Neural crest cell (in vitro differentiated cells): ENCODE measurements around the gene BRCA2. TPM values are rescaled to one million over a fixed set of nuclear protein-coding genes. Genes with fewer than 3 reads are reported as not detected.
A peak's percentile ranks its signal among the peaks of the same experiment; 100 is the strongest.

Source experiments
- DNase-seq: peaks from one replicate; pipeline ENCODE4 v3.0.0; 2021; ENCODE audit warnings: low read depth, mixed read lengths, low spot score
- H3K27ac Mint-ChIP-seq: one replicate; pipeline ENCODE4 v1.8.0; 2021; ENCODE audit warnings: mild to moderate bottlenecking, mixed read lengths; ENCODE audit not compliant: unreplicated experiment
- H3K27me3 Mint-ChIP-seq: 2 replicates; pipeline ENCODE4 v1.8.0; 2021; ENCODE audit warnings: low read depth, mild to moderate bottlenecking, mixed read lengths
- H3K36me3 Mint-ChIP-seq: 2 replicates; pipeline ENCODE4 v1.8.0; 2021; ENCODE audit warnings: low read depth, mild to moderate bottlenecking, mixed read lengths
- H3K4me1 Mint-ChIP-seq: 2 replicates; pipeline ENCODE4 v1.8.0; 2021; ENCODE audit warnings: mixed read lengths
- H3K4me3 Mint-ChIP-seq: one replicate; pipeline ENCODE4 v1.8.0; 2021; ENCODE audit warnings: mild to moderate bottlenecking, mixed read lengths
- H3K9me3 Mint-ChIP-seq: 2 replicates; pipeline ENCODE4 v1.8.0; 2021; ENCODE audit warnings: mixed read lengths
- total RNA-seq: library from RNA; stranded (reverse); gene quantifications from 2 replicates; pipeline ENCODE4 v1.2.1, GENCODE V29; 2021
- TF ChIP-seq, protein P1 (sequence below): fragments of 200-600 bp; sonication (generic); conservative IDR thresholded peaks from 2 replicates; pipeline ENCODE4 v1.5.0; 2021; ENCODE audit warnings: antibody characterized with exemption, mild to moderate bottlenecking

BRCA2 gene
- total RNA-seq, 1 donor from 2014 or later = 26.4 TPM

GRCh38 chr13:32417995-32418394 lies 102.7 kb downstream of the BRCA2 start:
- Mint-ChIP-seq H3K27me3 (no peaks in the 10 kb centered on the region), H3K27ac (no peak overlapping the region), H3K4me1 (no peaks in the 10 kb centered on the region), H3K36me3 (peaks cover 5% of the 10 kb centered on the region), H3K9me3 (peaks cover 5% of the 10 kb centered on the region), H3K4me3 (no peak overlapping the region)
- TF ChIP-seq, protein P1, sequence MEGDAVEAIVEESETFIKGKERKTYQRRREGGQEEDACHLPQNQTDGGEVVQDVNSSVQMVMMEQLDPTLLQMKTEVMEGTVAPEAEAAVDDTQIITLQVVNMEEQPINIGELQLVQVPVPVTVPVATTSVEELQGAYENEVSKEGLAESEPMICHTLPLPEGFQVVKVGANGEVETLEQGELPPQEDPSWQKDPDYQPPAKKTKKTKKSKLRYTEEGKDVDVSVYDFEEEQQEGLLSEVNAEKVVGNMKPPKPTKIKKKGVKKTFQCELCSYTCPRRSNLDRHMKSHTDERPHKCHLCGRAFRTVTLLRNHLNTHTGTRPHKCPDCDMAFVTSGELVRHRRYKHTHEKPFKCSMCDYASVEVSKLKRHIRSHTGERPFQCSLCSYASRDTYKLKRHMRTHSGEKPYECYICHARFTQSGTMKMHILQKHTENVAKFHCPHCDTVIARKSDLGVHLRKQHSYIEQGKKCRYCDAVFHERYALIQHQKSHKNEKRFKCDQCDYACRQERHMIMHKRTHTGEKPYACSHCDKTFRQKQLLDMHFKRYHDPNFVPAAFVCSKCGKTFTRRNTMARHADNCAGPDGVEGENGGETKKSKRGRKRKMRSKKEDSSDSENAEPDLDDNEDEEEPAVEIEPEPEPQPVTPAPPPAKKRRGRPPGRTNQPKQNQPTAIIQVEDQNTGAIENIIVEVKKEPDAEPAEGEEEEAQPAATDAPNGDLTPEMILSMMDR = no peak
- no peak for DNase-seq

DNA sequence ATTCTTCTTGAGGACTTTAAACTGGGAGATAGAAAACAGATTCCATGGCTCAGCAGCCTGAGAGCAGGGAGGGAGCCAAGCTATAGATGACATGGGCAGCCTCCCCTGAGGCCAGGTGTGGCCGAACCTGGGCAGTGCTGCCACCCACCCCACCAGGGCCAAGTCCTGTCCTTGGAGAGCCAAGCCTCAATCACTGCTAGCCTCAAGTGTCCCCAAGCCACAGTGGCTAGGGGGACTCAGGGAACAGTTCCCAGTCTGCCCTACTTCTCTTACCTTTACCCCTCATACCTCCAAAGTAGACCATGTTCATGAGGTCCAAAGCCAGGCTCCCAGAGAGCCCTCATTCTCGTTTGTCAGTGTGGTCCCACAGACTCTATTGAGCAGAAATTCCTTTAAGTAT lies 104.6 kb downstream of the BRCA2 start:
- Mint-ChIP-seq H3K4me3 (no peak overlapping the region), H3K27me3 (peaks cover 3% of the 10 kb centered on the region), H3K9me3 (peaks cover 5% of the 10 kb centered on the region), H3K36me3 (peaks cover 8% of the 10 kb centered on the region), H3K27ac (no peak overlapping the region), H3K4me1 (no peaks in the 10 kb centered on the region)
- TF ChIP-seq, protein P1 = no peak
- no peak for DNase-seq

GRCh38 chr13:32423592-32423991 lies 108.3 kb downstream of the BRCA2 start:
- H3K4me1 Mint-ChIP-seq = peaks cover 14% of the 10 kb centered on the region

GRCh38 chr13:32425158-32425557 lies 109.8 kb downstream of the BRCA2 start:
- H3K4me1 Mint-ChIP-seq = peaks cover 16% of the 10 kb centered on the region
- peak overlapping the region; percentile 49 for H3K4me3 Mint-ChIP-seq
- peak overlapping the region; percentile 21 for H3K27ac Mint-ChIP-seq
- no peak for DNase-seq
- TF ChIP-seq, protein P1 = no peak
- peaks cover 21% of the 10 kb centered on the region for H3K27me3 Mint-ChIP-seq
- H3K9me3 Mint-ChIP-seq = no peaks in the 10 kb centered on the region
- peaks cover 5% of the 10 kb centered on the region for H3K36me3 Mint-ChIP-seq

More at GRCh38 chr13:32423592-32423991, 108.3 kb downstream of the BRCA2 start:
- peaks cover 21% of the 10 kb centered on the region for H3K27me3 Mint-ChIP-seq
- TF ChIP-seq, protein P1 = no peak
- DNase-seq = no peak
- H3K4me3 Mint-ChIP-seq = no peak overlapping the region
- H3K27ac Mint-ChIP-seq = no peak overlapping the region
- H3K9me3 Mint-ChIP-seq = peaks cover 2% of the 10 kb centered on the region
- H3K36me3 Mint-ChIP-seq = peaks cover 7% of the 10 kb centered on the region

DNA sequence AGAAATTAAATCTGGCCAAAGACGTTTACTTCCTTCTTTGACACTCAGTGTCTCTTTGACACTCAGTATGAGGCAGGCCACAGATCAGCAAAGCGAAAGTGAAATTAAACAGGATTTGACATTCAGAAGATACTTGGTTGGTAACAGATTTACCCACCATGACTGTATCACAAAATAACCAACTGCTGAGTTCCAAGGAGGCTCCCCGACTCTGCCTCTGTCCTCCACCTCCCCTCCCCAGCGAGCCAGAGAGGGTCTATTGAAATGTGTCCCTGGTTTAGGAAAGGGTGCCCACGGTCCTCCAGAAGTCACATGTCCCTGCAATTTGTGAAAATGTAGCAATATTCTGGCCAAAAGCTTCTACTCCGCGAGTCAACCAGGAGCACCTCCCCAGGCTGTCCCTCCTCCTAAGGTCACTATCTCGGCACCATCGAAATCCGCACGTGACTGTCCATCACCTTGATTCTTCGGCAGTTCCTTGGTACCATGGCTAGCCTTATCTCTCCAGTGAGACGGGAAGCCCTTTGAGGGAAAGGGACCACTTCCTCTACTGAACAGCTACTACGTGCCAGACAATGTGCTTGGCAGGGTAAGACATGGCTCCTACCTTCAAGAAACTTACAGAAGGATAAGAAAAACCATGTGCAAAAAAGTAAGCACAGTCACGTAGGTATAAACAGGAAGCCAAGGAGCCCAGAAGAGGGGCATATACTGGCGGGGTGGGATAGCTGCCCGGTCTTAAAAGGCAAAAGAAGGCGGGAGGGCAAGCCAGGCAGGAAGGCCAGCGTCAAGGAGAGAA lies 111.1 kb downstream of the BRCA2 start:
- TF ChIP-seq, protein P1 = no peak
- Mint-ChIP-seq H3K9me3 (no peaks in the 10 kb centered on the region), H3K36me3 (peaks cover 5% of the 10 kb centered on the region), H3K4me3 (peak overlapping the region; percentile 92), H3K27ac (no peak overlapping the region), H3K4me1 (peaks cover 16% of the 10 kb centered on the region), H3K27me3 (peaks cover 21% of the 10 kb centered on the region)
- DNase-seq = no peak
